Stimulated activated CD8-positive, alpha-beta memory T cell treated with anti-CD3 and anti-CD28 coated beads, Interleukin-4, amount 100 ng/mL, for 48 hours (primary cell): Measurements from ENCODE around the gene FAM83E.
"Not testable (repeated sequence)": the region's sequence is repeated elsewhere in the genome, so short reads cannot be mapped to it uniquely, and the experiment has no call there.

Experiments
- DNase-seq: peaks from one replicate; pipeline ENCODE4 v3.0.0-alpha.2; 2020

The FAM83E gene

GRCh38 chr19:48639483-48640375, 24.9 kb upstream of the FAM83E start:
- DNase-seq, result no peak

- no peak for DNase-seq
Measured at GRCh38 chr19:48638831-48639381, 24.0 kb upstream of the FAM83E start.

- peak; percentile 76 for DNase-seq
Measured at GRCh38 chr19:48637948-48638830, 23.3 kb upstream of the FAM83E start.

- peak; percentile 99 for DNase-seq
Measured at GRCh38 chr19:48637449-48637947, 22.6 kb upstream of the FAM83E start.

- DNase-seq, result peak; percentile 52
Measured at GRCh38 chr19:48636859-48637448, 22.1 kb upstream of the FAM83E start, which contains the start of gene DBP. TSS of gene DBP (minus strand) at chr19:48637379. CDS start at chr19:48636994, 385 bp downstream.

- DNase-seq, result no peak
Measured at GRCh38 chr19:48635966-48636858, 21.3 kb upstream of the FAM83E start.

- DNase-seq, result peak; percentile 83
Measured at GRCh38 chr19:48635263-48635965, 20.5 kb upstream of the FAM83E start.

- DNase-seq, result peak; percentile 96
Measured at GRCh38 chr19:48634424-48635262, 19.8 kb upstream of the FAM83E start.

GRCh38 chr19:48634036-48634342, 19.1 kb upstream of the FAM83E start:
- DNase-seq, result no peak

- no peak for DNase-seq
Measured at GRCh38 chr19:48633148-48634035, 18.5 kb upstream of the FAM83E start.

- DNase-seq, result no peak
Measured at GRCh38 chr19:48632692-48633147, 17.8 kb upstream of the FAM83E start.

GRCh38 chr19:48632286-48632685, 17.4 kb upstream of the FAM83E start:
- DNase-seq, result not testable (repeated sequence)

- DNase-seq, result no peak
Measured at GRCh38 chr19:48631225-48631624, 16.3 kb upstream of the FAM83E start.

GRCh38 chr19:48630296-48631063, 15.6 kb upstream of the FAM83E start:
- DNase-seq, result no peak

- DNase-seq, result peak; percentile 68
Measured at GRCh38 chr19:48629599-48630295, 14.9 kb upstream of the FAM83E start.

GRCh38 chr19:48629297-48629598, 14.4 kb upstream of the FAM83E start:
- DNase-seq, result no peak

GRCh38 chr19:48628486-48629296, 13.8 kb upstream of the FAM83E start:
- DNase-seq, result no peak
